ENCODE measurements around the gene WRAP73. TPM values are rescaled to one million over a fixed set of nuclear protein-coding genes. Genes with fewer than 3 reads are reported as not detected.
"Not testable (repeated sequence)": the region's sequence is repeated elsewhere in the genome, so short reads cannot be mapped to it uniquely, and the experiment has no call there.

WRAP73 gene
- total RNA-seq, 1 donor from 2014 or later: 15.5 TPM

DNA sequence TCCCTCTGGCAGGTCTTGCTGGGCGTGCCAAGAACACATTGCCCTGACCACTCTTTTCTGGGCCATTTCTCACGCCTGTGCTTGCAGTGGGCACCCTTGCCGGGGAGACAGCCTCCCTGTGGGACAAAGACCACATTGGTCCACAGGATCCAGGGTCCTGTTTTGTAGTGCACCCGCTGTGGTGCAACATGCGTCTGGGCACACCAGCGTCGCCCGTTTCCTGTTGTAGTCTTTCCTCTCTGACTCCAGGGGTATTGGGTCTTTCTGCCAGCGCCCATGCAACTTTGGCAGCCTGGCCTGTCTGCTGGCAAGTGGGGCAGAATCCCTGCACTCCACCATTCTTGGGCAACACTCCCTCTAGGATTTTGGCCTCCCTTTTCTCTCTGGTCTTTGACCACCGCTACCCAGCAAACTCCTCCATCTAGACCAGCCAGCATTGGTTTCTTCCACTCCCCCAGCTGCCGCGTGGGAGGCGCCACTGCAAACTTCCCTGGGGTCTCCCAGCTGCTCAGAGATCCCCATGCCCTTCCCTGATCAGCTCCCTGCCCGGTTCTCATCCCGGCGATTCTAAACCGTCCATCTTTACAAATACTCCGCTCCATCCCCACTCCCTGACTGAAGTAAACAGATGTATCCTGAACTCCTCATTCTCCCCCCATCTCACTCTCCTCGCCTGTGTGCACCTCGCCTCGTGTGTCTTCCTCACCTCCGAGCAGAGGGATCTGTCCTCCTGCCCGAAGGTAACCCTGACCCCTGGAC lies 26.3 kb downstream of the WRAP73 start:
- DNase-seq (ENCODE audit: low spot score): no peak
- Mint-ChIP-seq H3K27me3 (ENCODE audit: low read depth) (peaks cover 2% of the 10 kb centered on the region), H3K9me3 (ENCODE audit: low read depth) (no peaks in the 10 kb centered on the region), H3K4me3 (ENCODE audit: unreplicated experiment) (peak overlapping the region; percentile 92), H3K27ac (ENCODE audit: unreplicated experiment) (peak overlapping the region; percentile 92), H3K36me3 (ENCODE audit: low read depth) (peaks cover 5% of the 10 kb centered on the region), H3K4me1 (ENCODE audit: low read depth) (peaks cover 41% of the 10 kb centered on the region)
- TF ChIP-seq, protein P1, sequence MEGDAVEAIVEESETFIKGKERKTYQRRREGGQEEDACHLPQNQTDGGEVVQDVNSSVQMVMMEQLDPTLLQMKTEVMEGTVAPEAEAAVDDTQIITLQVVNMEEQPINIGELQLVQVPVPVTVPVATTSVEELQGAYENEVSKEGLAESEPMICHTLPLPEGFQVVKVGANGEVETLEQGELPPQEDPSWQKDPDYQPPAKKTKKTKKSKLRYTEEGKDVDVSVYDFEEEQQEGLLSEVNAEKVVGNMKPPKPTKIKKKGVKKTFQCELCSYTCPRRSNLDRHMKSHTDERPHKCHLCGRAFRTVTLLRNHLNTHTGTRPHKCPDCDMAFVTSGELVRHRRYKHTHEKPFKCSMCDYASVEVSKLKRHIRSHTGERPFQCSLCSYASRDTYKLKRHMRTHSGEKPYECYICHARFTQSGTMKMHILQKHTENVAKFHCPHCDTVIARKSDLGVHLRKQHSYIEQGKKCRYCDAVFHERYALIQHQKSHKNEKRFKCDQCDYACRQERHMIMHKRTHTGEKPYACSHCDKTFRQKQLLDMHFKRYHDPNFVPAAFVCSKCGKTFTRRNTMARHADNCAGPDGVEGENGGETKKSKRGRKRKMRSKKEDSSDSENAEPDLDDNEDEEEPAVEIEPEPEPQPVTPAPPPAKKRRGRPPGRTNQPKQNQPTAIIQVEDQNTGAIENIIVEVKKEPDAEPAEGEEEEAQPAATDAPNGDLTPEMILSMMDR (IDR thresholded peaks at IDR 0.05): no peak

DNA sequence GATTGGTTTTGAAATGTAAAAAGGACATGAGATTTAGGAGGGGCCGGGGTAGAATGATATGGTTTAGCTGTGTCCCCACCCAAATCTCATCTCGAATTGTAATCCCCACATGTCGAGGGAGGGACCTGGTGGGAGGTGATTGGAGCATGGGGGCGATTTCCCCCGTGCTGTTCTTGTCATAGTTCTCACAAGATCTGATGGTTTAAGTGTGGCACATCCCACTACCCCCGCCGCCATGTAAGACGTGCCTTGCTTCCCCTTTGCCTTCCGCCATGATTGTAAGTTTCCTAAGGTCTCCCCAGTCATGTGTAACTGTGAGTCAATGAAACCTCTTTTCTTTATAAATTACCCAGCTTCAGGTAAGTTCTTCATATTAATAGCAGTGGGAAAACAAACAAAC lies 27.8 kb downstream of the WRAP73 start:
- not testable (repeated sequence) for H3K9me3 Mint-ChIP-seq (ENCODE audit: low read depth); DNase-seq (ENCODE audit: low spot score); H3K4me3 Mint-ChIP-seq (ENCODE audit: unreplicated experiment); H3K27ac Mint-ChIP-seq (ENCODE audit: unreplicated experiment); H3K36me3 Mint-ChIP-seq (ENCODE audit: low read depth); H3K27me3 Mint-ChIP-seq (ENCODE audit: low read depth)
- H3K4me1 Mint-ChIP-seq (ENCODE audit: low read depth): peaks cover 41% of the 10 kb centered on the region

DNA sequence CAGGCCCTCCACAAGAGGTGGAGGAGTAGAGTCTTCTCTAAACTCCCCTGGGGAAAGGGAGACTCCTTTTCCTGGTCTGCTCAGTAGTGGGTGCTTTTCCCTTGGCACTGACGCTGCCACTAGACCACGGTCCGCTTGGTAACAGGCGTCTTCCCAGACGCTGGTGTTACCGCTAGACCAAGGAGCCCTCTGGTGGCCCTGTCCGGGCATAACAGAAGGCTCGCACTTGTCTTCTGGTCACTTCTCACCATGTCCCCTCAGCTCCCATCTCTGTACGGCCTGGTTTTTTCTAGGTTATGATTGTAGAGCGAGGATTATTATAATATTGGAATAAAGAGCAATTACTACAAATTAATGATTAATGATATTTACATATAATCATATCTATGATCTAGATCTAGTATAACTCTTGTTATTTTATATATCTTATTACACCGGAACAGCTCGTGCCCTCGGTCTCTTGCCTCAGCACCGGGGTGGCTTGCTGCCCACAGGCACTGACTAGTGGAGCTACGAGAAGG lies 28.7 kb downstream of the WRAP73 start:
- not testable (repeated sequence) for H3K27me3 Mint-ChIP-seq (ENCODE audit: low read depth); DNase-seq (ENCODE audit: low spot score); H3K4me3 Mint-ChIP-seq (ENCODE audit: unreplicated experiment); H3K27ac Mint-ChIP-seq (ENCODE audit: unreplicated experiment); H3K9me3 Mint-ChIP-seq (ENCODE audit: low read depth); H3K36me3 Mint-ChIP-seq (ENCODE audit: low read depth)
- TF ChIP-seq, protein P1 (IDR thresholded peaks at IDR 0.05): peak; percentile 78
- peaks cover 39% of the 10 kb centered on the region for H3K4me1 Mint-ChIP-seq (ENCODE audit: low read depth)

DNA sequence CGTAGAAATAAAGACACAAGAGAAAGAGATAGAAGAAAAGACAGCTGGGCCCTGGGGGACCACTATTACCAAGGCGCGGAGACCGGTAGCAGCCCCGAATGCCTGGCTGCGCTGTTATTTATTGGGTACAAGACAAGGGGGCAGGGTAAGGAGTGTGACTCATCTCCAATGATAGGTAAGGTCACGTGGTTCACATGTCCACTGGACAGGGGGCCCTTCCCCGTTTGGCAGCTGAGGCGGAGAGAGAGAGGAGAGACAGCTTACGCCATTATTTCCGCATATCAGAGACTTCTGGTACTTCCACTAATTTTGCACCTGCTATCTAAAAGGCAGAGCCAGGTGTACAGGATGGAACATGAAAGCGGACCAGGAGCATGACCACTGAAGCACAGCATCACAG lies 29.2 kb downstream of the WRAP73 start:
- TF ChIP-seq, protein P1 (IDR thresholded peaks at IDR 0.05): no peak
- no peaks in the 10 kb centered on the region for H3K36me3 Mint-ChIP-seq (ENCODE audit: low read depth)
- no peak overlapping the region for H3K4me3 Mint-ChIP-seq (ENCODE audit: unreplicated experiment)
- no peak overlapping the region for H3K27ac Mint-ChIP-seq (ENCODE audit: unreplicated experiment)
- DNase-seq (ENCODE audit: low spot score): no peak
- peaks cover 2% of the 10 kb centered on the region for H3K27me3 Mint-ChIP-seq (ENCODE audit: low read depth)
- no peaks in the 10 kb centered on the region for H3K9me3 Mint-ChIP-seq (ENCODE audit: low read depth)
- peaks cover 34% of the 10 kb centered on the region for H3K4me1 Mint-ChIP-seq (ENCODE audit: low read depth)

DNA sequence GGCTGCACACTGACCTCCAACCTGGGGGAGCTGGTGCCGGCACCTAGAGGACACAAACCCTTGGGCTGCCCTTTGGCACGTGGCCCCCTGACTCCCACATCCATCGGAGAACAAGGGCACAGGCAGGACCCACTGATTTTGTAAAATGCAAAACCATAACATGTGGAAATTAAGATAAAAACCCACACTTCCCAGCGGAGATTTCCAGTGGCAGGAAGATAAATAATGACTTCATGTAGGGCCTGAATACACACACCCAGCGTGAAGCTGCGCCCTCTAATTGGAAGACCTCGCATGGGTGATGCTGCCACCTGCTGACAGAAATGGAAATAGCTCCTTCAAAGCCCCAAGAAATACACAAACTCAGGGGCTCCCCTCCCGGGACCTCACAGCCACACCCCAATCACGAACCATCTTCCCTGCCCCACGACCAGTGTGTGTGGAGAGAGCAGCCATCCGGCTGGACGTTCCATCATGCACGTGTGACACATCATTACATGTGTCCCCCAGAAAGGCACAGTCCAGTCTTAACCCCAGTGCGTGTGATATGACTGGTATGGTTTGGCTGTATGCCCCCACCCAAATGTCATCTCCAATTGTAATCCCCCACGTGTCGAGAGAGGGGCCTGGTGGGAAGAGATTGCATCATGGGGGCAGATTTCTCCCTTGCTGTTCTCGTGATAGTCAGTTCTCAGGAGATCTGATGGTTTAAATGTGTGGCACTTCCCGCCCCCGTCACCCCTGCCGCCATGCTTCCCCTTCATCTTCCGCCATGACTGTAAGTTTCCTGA lies 30.8 kb downstream of the WRAP73 start:
- TF ChIP-seq, protein P1 (IDR thresholded peaks at IDR 0.05): peak; percentile 93
- Mint-ChIP-seq H3K36me3 (ENCODE audit: low read depth) (no peaks in the 10 kb centered on the region), H3K4me1 (ENCODE audit: low read depth) (peaks cover 34% of the 10 kb centered on the region), H3K27ac (ENCODE audit: unreplicated experiment) (no peak overlapping the region), H3K9me3 (ENCODE audit: low read depth) (no peaks in the 10 kb centered on the region), H3K27me3 (ENCODE audit: low read depth) (peaks cover 2% of the 10 kb centered on the region), H3K4me3 (ENCODE audit: unreplicated experiment) (no peak overlapping the region)
- DNase-seq (ENCODE audit: low spot score): no peak
